Measurements from ENCODE around the gene CDC5L.

The CDC5L gene

GRCh38 chr6:44468835-44469234, 81.3 kb downstream of the CDC5L start:
- H3K4me3 Mint-ChIP-seq: no peak overlapping the region
- H3K27me3 Mint-ChIP-seq: peaks cover 19% of the 10 kb centered on the region
- no peaks in the 10 kb centered on the region for H3K36me3 Mint-ChIP-seq
- H3K27ac Mint-ChIP-seq: no peak overlapping the region
- ATAC-seq: no peak
- H3K4me1 Mint-ChIP-seq: no peaks in the 10 kb centered on the region
- H3K9me3 Mint-ChIP-seq: no peaks in the 10 kb centered on the region

GRCh38 chr6:44470115-44470464, 82.6 kb downstream of the CDC5L start:
- no peak for ATAC-seq
- H3K4me1 Mint-ChIP-seq: peaks cover 2% of the 10 kb centered on the region
- no peaks in the 10 kb centered on the region for H3K9me3 Mint-ChIP-seq

GRCh38 chr6:44470746-44471145, 83.2 kb downstream of the CDC5L start:
- Mint-ChIP-seq H3K4me1 (peaks cover 8% of the 10 kb centered on the region), H3K27me3 (peaks cover 31% of the 10 kb centered on the region)

More at GRCh38 chr6:44470115-44470464, 82.6 kb downstream of the CDC5L start:
- Mint-ChIP-seq H3K36me3 (no peaks in the 10 kb centered on the region), H3K4me3 (no peak overlapping the region), H3K27ac (no peak overlapping the region), H3K27me3 (peaks cover 24% of the 10 kb centered on the region)

DNA sequence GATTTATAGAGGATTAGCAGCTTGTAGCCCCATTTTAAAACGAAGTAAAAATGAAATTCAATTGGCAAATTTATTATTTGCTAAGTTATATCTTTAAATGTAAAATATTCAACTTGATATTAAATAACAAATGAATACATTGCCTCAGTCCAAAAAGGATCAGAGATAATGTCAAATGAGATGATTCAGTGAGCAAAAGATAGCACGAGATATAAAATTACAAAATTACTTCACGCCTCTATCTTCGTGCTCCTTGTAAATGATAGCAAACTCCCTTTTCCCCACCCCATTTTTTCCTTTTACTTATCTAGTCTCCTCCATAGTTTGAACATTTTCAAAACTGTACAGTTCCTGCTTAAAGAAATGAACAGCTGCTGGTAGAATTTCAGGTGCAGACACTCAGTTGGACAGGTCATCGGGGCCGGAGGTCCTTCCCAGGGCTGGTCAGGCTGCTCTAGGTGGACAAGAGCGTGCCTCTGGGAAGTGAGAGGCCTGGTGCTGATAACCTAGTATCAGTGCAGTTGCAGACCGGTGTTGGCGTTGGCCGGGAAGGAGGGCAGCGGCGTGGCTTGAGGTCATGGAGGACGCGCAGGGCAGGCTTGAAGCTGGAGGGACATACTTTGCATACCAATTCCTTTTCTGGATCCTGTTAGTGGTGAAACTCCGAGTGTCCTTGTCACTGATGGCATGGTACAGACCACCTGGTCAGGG, 83.9 kb downstream of the CDC5L start:
- H3K27ac Mint-ChIP-seq: no peak overlapping the region
- no peak overlapping the region for H3K4me3 Mint-ChIP-seq
- no peaks in the 10 kb centered on the region for H3K36me3 Mint-ChIP-seq
- peaks cover 29% of the 10 kb centered on the region for H3K27me3 Mint-ChIP-seq
- no peak for ATAC-seq
- H3K4me1 Mint-ChIP-seq: peaks cover 10% of the 10 kb centered on the region
- H3K9me3 Mint-ChIP-seq: no peaks in the 10 kb centered on the region

More at GRCh38 chr6:44470746-44471145, 83.2 kb downstream of the CDC5L start:
- Mint-ChIP-seq H3K36me3 (no peaks in the 10 kb centered on the region), H3K4me3 (no peak overlapping the region), H3K9me3 (no peaks in the 10 kb centered on the region), H3K27ac (no peak overlapping the region)
- ATAC-seq: no peak

DNA sequence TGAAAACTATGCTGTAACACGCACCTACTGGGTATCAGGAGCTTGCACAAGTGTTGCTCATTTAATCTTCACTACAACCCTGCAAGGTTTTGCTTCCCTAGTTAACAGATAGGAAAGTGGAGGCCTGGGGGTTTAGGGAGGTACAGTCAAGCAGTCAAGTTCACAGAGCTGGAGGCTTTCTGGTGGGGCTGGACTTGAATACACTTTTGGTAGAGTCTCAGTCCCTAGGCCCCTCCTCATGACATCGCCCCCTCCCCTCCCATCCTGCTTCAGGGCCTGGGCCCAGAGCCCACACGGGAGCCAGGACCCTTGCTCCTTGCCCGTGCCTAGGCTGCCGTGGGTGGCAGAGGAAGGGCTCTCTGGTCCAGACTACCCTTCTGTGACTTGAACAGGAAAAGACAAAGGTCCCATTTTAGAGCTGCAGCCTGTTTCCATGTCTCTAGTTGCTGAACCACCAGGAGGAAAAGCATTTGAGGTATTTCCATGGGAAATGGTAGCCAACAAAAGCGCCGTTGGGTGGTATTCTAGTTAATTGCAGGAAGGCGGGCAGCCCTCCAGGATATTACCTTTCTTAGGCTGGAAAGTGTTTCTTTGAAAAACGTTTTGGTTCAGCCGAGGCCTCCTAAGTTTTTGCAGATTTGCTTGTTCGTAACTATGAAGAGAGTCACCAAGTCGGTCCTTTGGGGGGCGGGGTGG, 84.9 kb downstream of the CDC5L start:
- H3K4me1 Mint-ChIP-seq: peaks cover 10% of the 10 kb centered on the region
- no peak overlapping the region for H3K27ac Mint-ChIP-seq
- no peaks in the 10 kb centered on the region for H3K9me3 Mint-ChIP-seq
- peaks cover 19% of the 10 kb centered on the region for H3K27me3 Mint-ChIP-seq
- H3K4me3 Mint-ChIP-seq: no peak overlapping the region
- no peaks in the 10 kb centered on the region for H3K36me3 Mint-ChIP-seq
- no peak for ATAC-seq

DNA sequence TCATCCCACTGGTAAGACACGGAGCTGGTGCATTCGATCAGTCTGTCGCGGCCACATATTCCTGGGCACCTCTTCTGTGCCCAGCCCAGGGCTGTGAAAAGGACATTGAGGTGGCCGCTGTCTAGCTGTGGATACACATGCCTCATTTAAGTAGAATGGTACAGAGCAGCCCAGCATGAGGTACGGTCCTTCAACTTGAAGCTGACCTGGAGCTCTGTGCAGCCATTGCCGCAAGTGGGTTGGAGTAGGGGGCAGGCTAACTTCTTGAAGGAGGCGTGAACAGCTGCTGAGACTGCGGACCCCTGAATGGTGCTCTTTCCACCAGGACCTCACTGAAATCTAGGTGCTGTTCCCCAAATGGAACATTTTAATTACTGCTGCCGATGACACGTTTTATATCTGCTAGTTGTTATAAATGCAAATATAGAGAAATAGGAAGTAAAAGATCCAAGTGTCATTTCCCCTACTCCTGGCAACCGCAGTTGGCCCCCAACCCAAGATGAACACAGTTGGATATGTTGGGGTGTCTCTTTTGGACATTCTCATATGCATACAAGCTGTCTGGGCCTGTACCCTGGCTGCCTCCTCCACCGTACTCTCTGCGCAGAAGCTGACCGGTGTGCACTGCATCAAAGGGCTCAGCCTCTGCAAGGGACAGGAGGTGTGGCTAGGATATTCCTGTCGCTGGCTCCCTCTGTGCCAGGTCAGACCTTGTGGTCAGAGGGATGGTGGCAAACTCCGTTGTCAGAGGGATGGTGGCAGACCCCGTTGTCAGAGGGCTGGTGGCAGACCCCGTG, 86.1 kb downstream of the CDC5L start:
- no peak overlapping the region for H3K27ac Mint-ChIP-seq
- no peaks in the 10 kb centered on the region for H3K9me3 Mint-ChIP-seq
- H3K4me1 Mint-ChIP-seq: peaks cover 10% of the 10 kb centered on the region
- H3K36me3 Mint-ChIP-seq: no peaks in the 10 kb centered on the region
- H3K27me3 Mint-ChIP-seq: peaks cover 12% of the 10 kb centered on the region
- H3K4me3 Mint-ChIP-seq: no peak overlapping the region
- no peak for ATAC-seq

- H3K36me3 Mint-ChIP-seq: no peaks in the 10 kb centered on the region
- no peak for ATAC-seq
- no peaks in the 10 kb centered on the region for H3K9me3 Mint-ChIP-seq
- H3K4me1 Mint-ChIP-seq: peaks cover 10% of the 10 kb centered on the region
- H3K4me3 Mint-ChIP-seq: no peak overlapping the region
- H3K27me3 Mint-ChIP-seq: peaks cover 12% of the 10 kb centered on the region
- H3K27ac Mint-ChIP-seq: no peak overlapping the region
These were observed 86.7 kb downstream of the CDC5L start for GRCh38 chr6:44474190-44474631.

GRCh38 chr6:44474643-44475042, 87.1 kb downstream of the CDC5L start:
- H3K4me1 Mint-ChIP-seq: peaks cover 10% of the 10 kb centered on the region

GRCh38 chr6:44475417-44475778, 87.9 kb downstream of the CDC5L start:
- Mint-ChIP-seq H3K36me3 (no peaks in the 10 kb centered on the region), H3K4me1 (peaks cover 10% of the 10 kb centered on the region), H3K27ac (no peak overlapping the region), H3K4me3 (no peak overlapping the region), H3K27me3 (peaks cover 12% of the 10 kb centered on the region), H3K9me3 (no peaks in the 10 kb centered on the region)
- ATAC-seq: peak; percentile 6

More at GRCh38 chr6:44474643-44475042, 87.1 kb downstream of the CDC5L start:
- Mint-ChIP-seq H3K4me3 (no peak overlapping the region), H3K27ac (no peak overlapping the region), H3K27me3 (peaks cover 12% of the 10 kb centered on the region), H3K36me3 (no peaks in the 10 kb centered on the region), H3K9me3 (no peaks in the 10 kb centered on the region)
- no peak for ATAC-seq

DNA sequence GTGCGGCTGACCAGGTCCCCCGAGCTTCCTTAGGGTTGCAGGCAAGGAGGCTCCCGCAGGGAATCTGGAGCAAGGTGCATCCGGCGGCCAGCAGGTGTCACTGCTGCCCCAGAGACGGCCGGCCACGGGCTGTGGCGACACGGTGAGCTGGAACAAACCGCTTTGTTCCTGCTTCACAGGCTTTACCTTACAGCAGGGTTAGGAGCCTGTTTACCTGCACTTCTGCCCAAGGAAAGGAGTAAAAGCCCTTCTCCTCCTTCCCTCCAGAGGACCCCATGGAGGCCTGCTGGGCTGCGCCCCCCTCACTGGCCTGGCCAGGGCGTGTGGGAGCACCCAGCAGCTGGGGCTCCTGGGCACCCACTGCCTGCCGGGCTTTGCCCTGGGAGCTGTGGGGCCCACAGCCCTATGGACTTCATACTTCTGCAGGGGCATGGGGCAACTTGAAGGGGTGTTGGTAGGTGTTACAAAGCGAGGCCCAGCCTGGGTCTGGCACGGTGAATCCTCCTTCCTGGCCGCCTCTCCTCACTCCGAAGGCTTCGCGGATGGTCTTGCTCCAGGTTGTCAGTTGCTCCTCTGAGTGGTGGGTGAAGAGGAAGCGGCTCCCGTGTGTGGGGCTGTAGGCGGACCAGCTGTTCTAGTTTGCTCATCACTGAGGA, 88.4 kb downstream of the CDC5L start:
- peaks cover 12% of the 10 kb centered on the region for H3K27me3 Mint-ChIP-seq
- ATAC-seq: peak; percentile 80
- H3K4me1 Mint-ChIP-seq: peaks cover 10% of the 10 kb centered on the region
- no peaks in the 10 kb centered on the region for H3K36me3 Mint-ChIP-seq
- no peaks in the 10 kb centered on the region for H3K9me3 Mint-ChIP-seq
- no peak overlapping the region for H3K27ac Mint-ChIP-seq
- no peak overlapping the region for H3K4me3 Mint-ChIP-seq

GRCh38 chr6:44476849-44477248, 89.3 kb downstream of the CDC5L start:
- no peak overlapping the region for H3K27ac Mint-ChIP-seq
- H3K9me3 Mint-ChIP-seq: no peaks in the 10 kb centered on the region
- H3K27me3 Mint-ChIP-seq: peaks cover 12% of the 10 kb centered on the region
- no peaks in the 10 kb centered on the region for H3K36me3 Mint-ChIP-seq
- ATAC-seq: no peak
- H3K4me1 Mint-ChIP-seq: peaks cover 10% of the 10 kb centered on the region
- H3K4me3 Mint-ChIP-seq: no peak overlapping the region

DNA sequence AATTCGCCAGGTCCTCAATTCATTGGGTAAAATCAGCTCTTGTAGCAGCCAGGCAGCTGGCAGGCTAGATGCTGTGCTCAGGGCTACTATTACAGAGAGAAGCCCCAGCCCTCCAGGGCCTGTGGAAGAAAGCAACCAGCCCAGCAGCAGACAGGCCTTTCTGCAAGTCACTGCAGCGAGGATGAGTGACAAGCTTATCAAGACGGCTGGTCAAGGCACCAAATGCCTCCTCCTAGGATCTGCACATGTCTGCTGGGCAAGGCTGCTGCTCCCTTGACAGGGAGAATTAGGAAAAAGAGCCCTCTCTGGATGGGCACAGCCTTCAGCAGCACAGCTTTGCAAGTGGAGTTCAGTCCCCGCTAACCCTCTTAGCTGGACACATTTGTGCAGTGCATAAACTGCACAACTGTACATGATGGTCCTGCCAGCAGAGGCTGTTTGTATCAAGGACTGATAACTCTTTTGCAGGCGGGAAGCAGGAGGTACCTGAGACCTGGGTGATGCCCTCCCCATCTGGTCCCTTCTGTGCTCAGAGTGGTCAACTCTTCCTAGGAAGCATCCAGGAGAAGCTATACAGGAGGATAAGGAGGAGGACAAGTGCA, 89.9 kb downstream of the CDC5L start:
- Mint-ChIP-seq H3K4me1 (peaks cover 10% of the 10 kb centered on the region), H3K9me3 (no peaks in the 10 kb centered on the region), H3K36me3 (no peaks in the 10 kb centered on the region), H3K4me3 (no peak overlapping the region), H3K27ac (no peak overlapping the region), H3K27me3 (peaks cover 18% of the 10 kb centered on the region)
- no peak for ATAC-seq

DNA sequence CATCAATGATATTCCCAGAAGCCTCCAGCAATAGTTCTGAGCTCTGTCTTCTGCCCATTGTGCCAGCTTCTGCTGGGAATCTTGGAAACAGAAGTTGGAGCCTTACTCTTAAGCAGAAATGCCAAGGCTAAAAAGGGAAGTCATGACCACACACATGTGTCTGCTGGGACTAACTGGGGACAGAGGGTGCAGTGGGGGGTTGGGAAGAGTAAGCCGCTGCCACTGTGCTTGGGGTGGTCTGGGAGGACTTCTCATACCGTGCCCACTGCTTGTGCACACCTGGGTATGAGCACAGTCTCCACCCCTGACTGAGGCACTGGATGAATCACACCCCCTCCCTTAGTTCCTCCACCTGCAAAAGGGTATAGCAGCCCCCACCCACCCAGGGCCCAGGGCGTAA, 90.7 kb downstream of the CDC5L start:
- Mint-ChIP-seq H3K36me3 (no peaks in the 10 kb centered on the region), H3K4me1 (peaks cover 10% of the 10 kb centered on the region), H3K9me3 (no peaks in the 10 kb centered on the region), H3K27me3 (peaks cover 25% of the 10 kb centered on the region), H3K4me3 (no peak overlapping the region), H3K27ac (no peak overlapping the region)
- ATAC-seq: no peak

DNA sequence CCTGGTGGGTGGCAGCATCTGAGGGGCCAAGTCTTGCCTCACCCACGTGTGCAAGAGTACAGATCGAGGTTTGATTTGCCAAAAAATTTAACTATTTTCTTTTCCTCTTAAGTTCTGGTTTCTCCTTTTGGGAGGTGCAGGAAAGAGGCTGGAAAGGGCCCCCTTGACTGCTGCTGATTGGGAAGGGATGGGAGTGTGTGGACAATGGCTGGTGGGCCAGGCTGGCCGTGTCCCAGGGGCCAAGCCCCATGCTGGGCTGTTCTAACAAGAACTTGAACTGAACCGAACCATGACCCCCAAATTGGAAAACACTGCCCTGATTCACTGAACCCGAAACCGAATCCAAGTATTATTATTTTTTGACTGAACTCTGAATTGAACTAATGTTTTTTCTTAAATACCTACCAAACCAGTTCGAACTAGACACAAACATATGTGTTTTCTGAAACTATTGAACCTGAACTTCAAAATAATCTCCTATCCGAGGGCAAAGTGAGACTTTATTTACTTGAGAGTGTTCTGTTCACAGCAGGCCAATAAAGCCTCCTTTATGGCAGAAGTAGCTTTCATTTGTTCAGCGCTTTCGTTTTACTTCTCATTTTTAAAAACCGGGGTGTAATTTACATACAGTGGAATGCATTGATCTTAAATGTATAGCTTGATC, 91.2 kb downstream of the CDC5L start:
- no peak overlapping the region for H3K27ac Mint-ChIP-seq
- no peaks in the 10 kb centered on the region for H3K36me3 Mint-ChIP-seq
- no peaks in the 10 kb centered on the region for H3K9me3 Mint-ChIP-seq
- peaks cover 25% of the 10 kb centered on the region for H3K27me3 Mint-ChIP-seq
- H3K4me1 Mint-ChIP-seq: peaks cover 10% of the 10 kb centered on the region
- ATAC-seq: no peak
- no peak overlapping the region for H3K4me3 Mint-ChIP-seq
